ENCODE results near the gene ZCCHC14. TPM values are rescaled to one million over a fixed set of nuclear protein-coding genes. Genes with fewer than 3 reads are reported as not detected.

Gene ZCCHC14
- total and polyA plus RNA-seq, 2 of the 8 experiments (the other 6 are each of a cell fraction or from before 2014, with no cell fraction given), result 8.2 to 28.2 TPM

GRCh38 chr16:87446479-87446878 lies 46.3 kb downstream of the ZCCHC14 start:
- Histone ChIP-seq H2BK120ac (replicated peaks; ENCODE audit: low read depth, low read length) (no peak overlapping the region), H3K56ac (replicated peaks; ENCODE audit: insufficient read length, low read depth, low read length) (no peak overlapping the region), H3K18ac (ENCODE audit: extremely low read depth, low read length) (no peak overlapping the region), H3K4me1 (replicated peaks in 1 of 4; ENCODE audit: control insufficient read depth in 3 of 4, insufficient read depth in 4 of 4, low read length in 3 of 4) (no peaks in the 10 kb centered on the region), H4K8ac (ENCODE audit: extremely low read depth, insufficient read depth, low read length) (no peak overlapping the region), H4K91ac (replicated peaks; ENCODE audit: insufficient read length, low read length) (no peak overlapping the region), H2BK15ac (ENCODE audit: low read length) (no peak overlapping the region), H2BK5ac (ENCODE audit: low read depth, low read length) (no peak overlapping the region), H3K36me3 (ENCODE audit: control insufficient read depth in 2 of 4, insufficient read depth in 4 of 4, low read length in 3 of 4) (peaks cover 2 to 31% (median 13%) of the 10 kb centered on the region in 4 experiments; a peak in 6 of 8 replicates), H3K27me3 (replicated peaks in 1 of 4; ENCODE audit: control insufficient read depth in 3 of 4, extremely low read depth in 1 of 4, insufficient read depth in 3 of 4, low read length in 3 of 4) (no peaks in the 10 kb centered on the region), H2BK12ac (ENCODE audit: low read depth, low read length) (no peak overlapping the region), H3K9ac (replicated peaks in 1 of 4; ENCODE audit: extremely low read depth in 1 of 4, low read depth in 3 of 4, low read length in 3 of 4) (no peak overlapping the region), H3K4me2 (ENCODE audit: insufficient read depth in 1 of 2, low read depth in 2 of 2, low read length in 2 of 2) (no peak overlapping the region), H3K79me1 (ENCODE audit: low read depth, low read length) (no peaks in the 10 kb centered on the region; the same call in 1 of the 2 replicates), H3K23me2 (ENCODE audit: low read depth, low read length) (no peaks in the 10 kb centered on the region), H3K9me3 (ENCODE audit: insufficient read depth in 2 of 2, low read depth in 1 of 2, low read length in 1 of 2) (peaks cover 3% of the 10 kb centered on the region in 2 experiments; a peak in 3 of 4 replicates), H2AK5ac (ENCODE audit: low read depth, low read length) (no peak overlapping the region), H4K20me1 (replicated peaks in 1 of 2; ENCODE audit: control insufficient read depth in 1 of 2, insufficient read depth in 2 of 2, low read length in 2 of 2) (peaks cover 0 to 5% of the 10 kb centered on the region in 2 experiments), H3K14ac (ENCODE audit: insufficient read length) (no peak overlapping the region), H3K23ac (ENCODE audit: insufficient read length) (no peak overlapping the region), H2BK20ac (ENCODE audit: low read length) (no peak overlapping the region), H3K79me2 (ENCODE audit: control insufficient read depth in 1 of 2, insufficient read depth in 2 of 2, low read length in 2 of 2) (no peaks in the 10 kb centered on the region; a peak in 1 of 4 replicates), H3K4me3 (ENCODE audit: extremely low read depth in 1 of 4, insufficient read depth in 2 of 4, low read depth in 3 of 4, low read length in 4 of 4) (no peak overlapping the region), H4K5ac (ENCODE audit: insufficient read length, low read depth, low read length) (no peak overlapping the region), H2AFZ (ENCODE audit: low read length) (no peak overlapping the region), H3K4ac (replicated peaks; ENCODE audit: insufficient read length, low read depth, low read length) (no peak overlapping the region), H3K27ac (ENCODE audit: low read depth, low read length) (no peak overlapping the region)
- FAIRE-seq (no peak), DNase-seq (ENCODE audit: low read depth in 1 of 2, low spot score in 2 of 2) (no peak)
- CTCF ChIA-PET (ENCODE audit: partially characterized antibody), result interaction anchor here (0.6 to 0.7 kb wide), 3 partner anchors 17 to 534 kb away, joined by 3 to 5 read pairs (median 4); no protein-coding TSS in a partner anchor
- 88% methylated on average over 7 of the region's 7 CpGs; no CpG with 5 or more reads in 1 of the 2 experiments for WGBS, 2 experiments (ENCODE audit: extremely low coverage in 1 of 2, insufficient coverage in 1 of 2, insufficient read length in 1 of 2, insufficient replicate concordance in 2 of 2, low coverage in 1 of 2, low lambda C conversion rate in 2 of 2, missing lambda C conversion rate in 1 of 2)
- POLR2A ChIA-PET (ENCODE audit: partially characterized antibody), result interaction anchor here (0.6 kb wide), 1 partner anchor 130 kb away, joined by 4 read pairs; no protein-coding TSS in a partner anchor
- no peak for TF ChIP-seq CTCF (IDR thresholded peaks at IDR 0.05; ENCODE audit: control extremely low read depth in 1 of 3, insufficient read depth in 1 of 3, low read depth in 1 of 3, low read length in 3 of 3)
- TF ChIP-seq BACH1 (IDR thresholded peaks at IDR 0.05; ENCODE audit: low read length), result no peak
- TF ChIP-seq ATF3 (IDR thresholded peaks at IDR 0.05; ENCODE audit: insufficient read depth, low read depth, low read length), result no peak
- TF ChIP-seq SIRT6 (IDR thresholded peaks at IDR 0.05; ENCODE audit: low read length), result no peak
- TF ChIP-seq SUZ12 (IDR thresholded peaks at IDR 0.05; ENCODE audit: low read length), result no peak
- TF ChIP-seq RFX5 (IDR thresholded peaks at IDR 0.05; ENCODE audit: borderline replicate concordance, low read depth, low read length), result no peak
- TF ChIP-seq ASH2L (IDR thresholded peaks at IDR 0.05; ENCODE audit: low read length), result no peak
- no peak for TF ChIP-seq ATF2 (IDR thresholded peaks at IDR 0.05; ENCODE audit: low read length)
- no peak for TF ChIP-seq TAF1 (IDR thresholded peaks at IDR 0.05; ENCODE audit: low read depth, low read length)
